HG03571 (cell line): ENCODE results near the gene CAPN12.

Source experiments
- ATAC-seq: cut with Tn5 transposase; IDR thresholded peaks from one replicate; pipeline ENCODE4 v1.9.1; 2021; ENCODE audit not compliant: unreplicated experiment

Gene CAPN12

GRCh38 chr19:38682872-38683392 is 61.3 kb downstream of the CAPN12 start:
- ATAC-seq: no peak

GRCh38 chr19:38682195-38682867 is 61.9 kb downstream of the CAPN12 start:
- no peak for ATAC-seq
